ENCODE data around the gene PPP2R5C.
"Not testable (repeated sequence)": the region's sequence is repeated elsewhere in the genome, so short reads cannot be mapped to it uniquely, and the experiment has no call there.

PPP2R5C gene

GRCh38 chr14:101783260-101784016, 21.9 kb downstream of the PPP2R5C start:
- DNase-seq = no peak

GRCh38 chr14:101784631-101785030, 23.1 kb downstream of the PPP2R5C start:
- no peak for DNase-seq

- DNase-seq = no peak
Observed at GRCh38 chr14:101788016-101788635, 26.6 kb downstream of the PPP2R5C start.

- no peak for DNase-seq
Observed at GRCh38 chr14:101789222-101789621, 27.7 kb downstream of the PPP2R5C start.

- DNase-seq = no peak
Observed at GRCh38 chr14:101790232-101790631, 28.7 kb downstream of the PPP2R5C start.

- peak; percentile 73 for DNase-seq
Observed at GRCh38 chr14:101791919-101792572, 30.5 kb downstream of the PPP2R5C start.

GRCh38 chr14:101796016-101796415, 34.5 kb downstream of the PPP2R5C start:
- no peak for DNase-seq

- DNase-seq = no peak
Observed at GRCh38 chr14:101796479-101796878, 35.0 kb downstream of the PPP2R5C start.

- no peak for DNase-seq
Observed at GRCh38 chr14:101797856-101798255, 36.3 kb downstream of the PPP2R5C start.

- DNase-seq = not testable (repeated sequence)
Observed at GRCh38 chr14:101804373-101804772, 42.9 kb downstream of the PPP2R5C start.

- DNase-seq = not testable (repeated sequence)
Observed at GRCh38 chr14:101806252-101806651, 44.7 kb downstream of the PPP2R5C start.

- no peak for DNase-seq
Observed at GRCh38 chr14:101808020-101808641, 46.6 kb downstream of the PPP2R5C start.

- no peak for DNase-seq
Observed at GRCh38 chr14:101808894-101809670, 47.6 kb downstream of the PPP2R5C start.

GRCh38 chr14:101809671-101810514, 48.4 kb downstream of the PPP2R5C start:
- peak; percentile 95 for DNase-seq

- peak; percentile 48 for DNase-seq
Observed at GRCh38 chr14:101810897-101811621, 49.5 kb downstream of the PPP2R5C start.

GRCh38 chr14:101812071-101812470, 50.6 kb downstream of the PPP2R5C start:
- DNase-seq = no peak

GRCh38 chr14:101813171-101813759, 51.8 kb downstream of the PPP2R5C start:
- DNase-seq = no peak

- DNase-seq = no peak
Observed at GRCh38 chr14:101813833-101814232, 52.3 kb downstream of the PPP2R5C start.

- DNase-seq = no peak
Observed at GRCh38 chr14:101814934-101815333, 53.4 kb downstream of the PPP2R5C start.

GRCh38 chr14:101815994-101816393, 54.5 kb downstream of the PPP2R5C start:
- no peak for DNase-seq
